Nucleus accumbens (tissue), 56 donors: ENCODE data around the gene IL19.

Experiments
- DNase-seq, 56 donors: peaks; one replicate each; lab custom pipeline; 2025; lab: John Stamatoyannopoulos, UW

IL19 gene

GRCh38 chr1:206797534-206798383, 27.2 kb downstream of the IL19 start:
- no peak for DNase-seq

GRCh38 chr1:206798384-206798996, 27.9 kb downstream of the IL19 start:
- DNase-seq: no peak

GRCh38 chr1:206799311-206799710, 28.7 kb downstream of the IL19 start:
- DNase-seq: no peak

- no peak for DNase-seq
These were observed 29.8 kb downstream of the IL19 start for GRCh38 chr1:206800411-206800810.

GRCh38 chr1:206800891-206801290, 30.3 kb downstream of the IL19 start:
- DNase-seq: no peak

DNA sequence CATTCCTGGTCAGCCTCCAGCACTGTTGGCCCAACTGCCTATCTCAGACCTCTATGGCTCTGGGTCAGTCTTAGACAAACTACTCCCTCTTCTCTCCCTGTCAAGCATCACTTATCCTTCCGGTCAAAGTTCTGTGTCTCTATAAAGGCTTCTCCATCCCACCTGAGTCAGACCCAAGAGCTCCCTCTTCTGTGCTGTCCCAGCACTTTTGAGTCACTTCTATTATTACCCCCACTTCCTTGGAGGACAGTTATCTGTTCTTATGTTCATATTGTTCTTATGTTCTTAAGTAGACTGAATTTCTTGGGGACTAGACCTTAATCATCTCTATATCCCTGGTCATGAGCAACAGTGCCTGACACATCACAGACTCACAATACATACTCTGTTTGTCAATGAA, 30.9 kb downstream of the IL19 start:
- DNase-seq: no peak

DNA sequence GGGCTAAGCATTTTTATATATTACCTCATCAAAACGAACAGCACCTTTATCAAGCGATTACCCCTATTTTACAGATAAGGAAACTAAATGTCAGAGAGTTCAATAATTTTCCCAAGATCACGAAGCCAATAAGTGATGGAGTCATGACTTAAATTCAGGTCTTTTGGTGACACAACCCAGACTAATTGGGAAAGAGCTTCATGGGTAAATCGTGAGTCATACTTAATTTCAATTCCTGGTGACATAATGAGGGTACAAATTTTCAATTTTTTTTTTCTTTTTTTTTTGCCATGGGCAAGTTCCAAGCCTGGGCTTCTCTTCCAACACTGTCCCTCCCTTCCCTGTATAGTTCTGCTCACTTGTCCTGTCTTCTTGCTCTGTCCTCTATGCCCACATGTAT, 31.8 kb downstream of the IL19 start:
- no peak for DNase-seq

- no peak for DNase-seq
These were observed 32.7 kb downstream of the IL19 start for GRCh38 chr1:206803221-206803730.

DNA sequence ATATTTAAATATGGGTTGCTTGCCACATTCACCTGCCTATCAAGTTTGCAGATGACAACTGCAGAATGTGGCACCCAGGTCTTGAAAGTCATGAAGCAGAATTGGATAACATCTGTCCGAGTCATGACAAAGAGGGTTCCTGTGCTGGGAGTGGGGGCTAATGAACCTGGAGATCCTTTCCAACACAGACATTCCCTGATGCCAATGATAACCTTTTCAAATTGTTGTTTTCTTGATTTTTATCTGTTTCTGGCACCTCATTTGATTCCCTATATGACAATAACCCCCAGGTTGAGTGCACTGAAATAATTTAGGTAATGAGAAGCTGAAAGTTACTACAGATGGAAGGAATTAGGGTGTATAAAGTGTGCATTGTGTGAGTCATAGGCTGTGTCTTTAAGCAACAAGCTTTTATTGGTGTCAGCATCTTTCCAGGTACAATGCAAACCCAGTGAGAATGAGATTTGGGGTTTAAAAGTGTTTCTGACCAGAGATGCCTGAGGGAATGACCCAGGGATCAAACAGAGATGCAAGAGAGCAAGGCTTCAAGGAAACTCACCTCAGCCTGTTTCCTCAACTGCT, 33.7 kb downstream of the IL19 start:
- DNase-seq: no peak

DNA sequence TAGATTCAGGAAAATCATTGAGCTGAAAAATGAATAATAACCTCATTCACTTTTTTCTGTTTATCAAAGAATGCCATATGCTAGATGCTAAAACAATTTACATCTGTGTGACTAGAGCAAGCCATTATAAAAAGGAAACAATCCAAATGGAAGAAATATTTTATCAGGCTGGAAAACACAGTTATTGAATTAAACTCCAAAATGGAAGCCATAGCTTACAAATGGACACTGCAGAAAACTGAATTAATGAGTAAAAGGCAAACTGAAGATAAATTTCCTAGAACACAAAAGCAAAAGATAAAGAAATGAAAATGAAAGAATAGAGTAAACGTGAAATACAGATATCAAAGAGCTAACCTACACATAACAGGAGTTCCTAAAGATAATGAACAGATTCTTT, 34.8 kb downstream of the IL19 start:
- no peak for DNase-seq

DNA sequence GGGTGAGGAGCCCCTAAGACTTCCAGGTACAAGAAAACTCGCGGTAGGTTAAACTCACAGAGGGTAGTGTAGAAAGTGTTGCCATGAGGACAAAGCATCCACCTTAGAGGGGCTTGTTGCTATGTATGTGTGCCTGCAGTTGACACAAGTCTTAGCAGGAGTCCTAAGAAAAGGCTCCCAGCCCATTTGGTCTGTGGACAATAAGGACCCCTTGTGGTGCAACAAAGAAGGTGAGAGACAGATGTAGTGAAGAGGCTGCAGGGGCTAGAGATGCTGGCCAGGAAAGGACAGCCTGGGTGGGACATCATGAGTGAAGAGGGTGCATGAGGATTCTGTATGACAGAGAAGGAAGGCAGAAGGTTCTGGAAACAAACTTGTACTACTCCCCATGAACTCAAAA, 38.0 kb downstream of the IL19 start:
- DNase-seq: no peak

GRCh38 chr1:206809504-206810084, 39.0 kb downstream of the IL19 start:
- no peak for DNase-seq

GRCh38 chr1:206812471-206812870, 41.9 kb downstream of the IL19 start:
- no peak for DNase-seq

DNA sequence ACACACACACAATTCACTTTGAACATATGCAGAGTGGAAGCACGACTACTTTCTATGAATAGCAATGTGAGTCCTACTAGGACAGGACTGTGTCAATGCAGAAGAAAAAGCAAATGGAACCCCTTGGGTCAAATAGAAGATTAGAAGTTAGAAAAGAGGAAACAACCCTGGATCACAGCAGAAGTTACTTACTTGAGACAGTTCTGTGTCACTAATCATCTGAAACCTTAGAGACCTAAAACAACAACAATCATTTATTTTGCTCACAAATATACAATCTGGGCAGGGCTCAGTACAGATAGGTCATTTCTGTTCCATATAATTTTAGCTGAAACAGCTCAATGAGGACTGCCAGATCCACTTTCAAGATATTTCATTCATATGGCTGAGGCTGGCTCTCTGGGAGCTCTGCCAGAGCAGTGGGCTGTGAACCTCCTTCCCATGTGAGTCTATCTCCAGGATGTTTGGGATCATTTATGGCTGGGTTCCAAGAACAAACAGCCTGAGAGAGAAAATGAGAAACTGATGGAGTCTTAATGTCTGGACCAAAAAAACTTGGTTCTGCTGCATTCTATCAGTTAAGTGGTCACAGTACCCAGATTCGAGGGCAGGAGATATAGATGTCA, 44.3 kb downstream of the IL19 start:
- DNase-seq: no peak

DNA sequence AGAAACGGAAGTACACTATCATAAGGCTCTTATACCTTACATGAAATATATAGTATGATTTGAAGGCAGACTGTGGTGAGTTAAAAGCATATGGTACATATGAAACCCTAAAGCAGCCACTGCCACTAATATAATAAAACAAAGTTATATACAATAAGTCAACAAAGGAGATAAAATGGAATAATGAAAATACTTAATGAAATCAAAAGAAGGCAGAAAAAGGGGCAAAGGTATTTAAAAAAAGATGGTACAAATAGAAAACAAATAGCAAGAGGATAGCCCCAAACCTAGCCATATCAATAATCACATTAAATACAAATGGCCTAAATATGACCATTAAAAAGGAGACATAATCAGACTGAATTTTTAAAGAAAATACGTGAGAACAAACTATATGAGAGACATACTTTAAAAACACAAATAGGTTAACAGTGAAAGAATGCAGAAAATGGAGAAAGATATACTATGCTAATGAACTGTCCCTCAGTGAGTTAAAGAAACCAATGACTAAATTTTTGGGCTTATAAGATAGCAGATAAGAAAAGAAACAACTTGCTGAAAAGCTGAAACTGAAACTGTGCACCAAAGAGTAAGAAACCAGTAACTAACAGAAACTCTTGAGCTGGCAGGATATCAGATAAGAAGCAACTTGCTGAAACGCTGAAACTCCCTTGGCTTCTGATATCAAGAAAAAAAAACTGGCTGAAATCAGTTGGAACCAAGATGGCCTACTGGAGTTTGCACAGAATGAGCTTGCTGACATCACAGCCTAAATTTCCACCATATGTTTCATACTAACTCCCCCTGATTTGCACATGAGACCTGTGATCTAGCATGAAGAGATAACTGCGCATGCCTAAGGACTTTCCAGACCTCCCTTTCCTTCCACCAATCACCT, 46.1 kb downstream of the IL19 start:
- no peak for DNase-seq

DNA sequence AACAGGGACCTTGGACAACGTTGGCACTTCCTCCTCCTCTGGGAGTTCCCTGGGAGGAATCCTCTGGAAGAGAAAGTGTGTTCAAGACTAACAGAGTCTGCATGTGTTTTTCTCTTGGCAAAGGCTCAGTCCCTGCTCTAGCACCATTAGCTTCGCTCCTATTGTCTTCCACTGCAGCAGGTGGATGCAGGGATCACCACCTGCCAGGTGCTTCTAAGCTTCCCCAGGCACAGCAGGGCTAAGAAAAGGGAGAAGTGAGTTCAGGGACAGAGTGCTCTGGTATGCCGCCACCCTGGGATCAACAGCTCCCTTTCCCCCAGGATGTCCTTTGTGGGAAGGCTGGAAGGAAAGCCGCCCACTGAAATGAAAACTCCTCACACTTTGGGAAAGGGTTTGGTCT, 50.9 kb downstream of the IL19 start:
- no peak for DNase-seq

DNA sequence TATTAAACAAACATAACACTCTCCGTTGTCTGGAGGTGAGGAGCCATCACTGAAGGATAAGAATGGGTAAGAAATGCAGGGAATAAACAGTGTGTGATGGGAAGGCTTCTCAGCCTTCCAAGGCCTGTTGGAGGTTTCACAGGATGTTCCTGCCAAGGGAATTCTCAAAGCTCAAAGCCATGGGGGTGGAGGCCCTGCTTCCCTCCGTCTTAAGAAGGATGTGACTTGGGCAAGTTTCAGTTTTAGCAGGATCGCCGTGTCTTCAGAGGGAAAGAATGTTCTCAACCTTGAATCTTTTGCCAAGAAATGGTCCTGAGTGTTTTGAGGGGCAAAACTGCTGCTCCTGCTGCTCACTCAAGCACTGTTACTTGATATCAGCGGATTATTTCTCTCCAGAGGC, 53.2 kb downstream of the IL19 start:
- DNase-seq: no peak

GRCh38 chr1:206824331-206824730, 53.8 kb downstream of the IL19 start:
- DNase-seq: no peak

DNA sequence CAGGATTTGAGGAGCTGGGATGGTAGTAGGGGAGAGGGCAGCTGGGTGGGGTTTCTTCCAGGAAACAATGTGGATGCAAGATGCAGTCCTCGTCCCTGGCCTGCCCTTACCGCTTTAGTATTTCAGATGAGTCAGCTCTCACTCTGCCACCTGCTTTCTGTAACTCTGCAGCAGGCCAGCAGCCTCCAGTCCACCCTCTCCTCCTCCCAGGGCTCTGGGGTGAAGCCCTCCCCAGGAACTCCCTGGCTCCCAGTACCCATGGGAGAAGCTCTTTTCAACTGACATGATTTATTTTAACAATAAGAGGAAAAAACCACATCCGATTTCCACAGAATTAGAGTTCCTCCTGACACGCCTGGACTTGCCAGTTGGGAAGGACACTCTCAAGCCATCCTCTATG, 55.8 kb downstream of the IL19 start:
- DNase-seq: no peak

DNA sequence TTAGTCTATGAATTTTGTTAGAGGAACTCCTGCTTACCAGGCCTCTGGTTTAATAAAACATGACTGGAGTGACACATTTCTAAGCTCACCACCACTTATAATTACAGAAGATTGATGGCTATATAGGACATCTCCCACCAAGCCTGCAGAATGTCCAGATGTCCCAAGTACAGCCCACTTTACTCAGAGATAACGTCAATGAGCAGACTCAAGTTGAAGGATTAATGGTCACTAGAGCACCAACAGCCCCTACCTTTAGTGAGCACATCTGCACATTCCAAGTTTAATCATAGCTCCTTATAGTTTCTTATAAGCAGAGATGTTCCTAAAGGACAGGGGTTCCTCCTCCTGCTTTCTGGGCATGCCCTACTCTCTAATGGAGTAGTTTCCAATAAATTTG, 57.5 kb downstream of the IL19 start:
- DNase-seq: no peak
